SIG-M5 (cell line): ENCODE measurements around the gene WIPF1.

Experiments
- DNase-seq: peaks from one replicate; lab custom pipeline; 2025; lab: John Stamatoyannopoulos, UW

The WIPF1 gene, protein sequence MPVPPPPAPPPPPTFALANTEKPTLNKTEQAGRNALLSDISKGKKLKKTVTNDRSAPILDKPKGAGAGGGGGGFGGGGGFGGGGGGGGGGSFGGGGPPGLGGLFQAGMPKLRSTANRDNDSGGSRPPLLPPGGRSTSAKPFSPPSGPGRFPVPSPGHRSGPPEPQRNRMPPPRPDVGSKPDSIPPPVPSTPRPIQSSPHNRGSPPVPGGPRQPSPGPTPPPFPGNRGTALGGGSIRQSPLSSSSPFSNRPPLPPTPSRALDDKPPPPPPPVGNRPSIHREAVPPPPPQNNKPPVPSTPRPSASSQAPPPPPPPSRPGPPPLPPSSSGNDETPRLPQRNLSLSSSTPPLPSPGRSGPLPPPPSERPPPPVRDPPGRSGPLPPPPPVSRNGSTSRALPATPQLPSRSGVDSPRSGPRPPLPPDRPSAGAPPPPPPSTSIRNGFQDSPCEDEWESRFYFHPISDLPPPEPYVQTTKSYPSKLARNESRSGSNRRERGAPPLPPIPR

DNA sequence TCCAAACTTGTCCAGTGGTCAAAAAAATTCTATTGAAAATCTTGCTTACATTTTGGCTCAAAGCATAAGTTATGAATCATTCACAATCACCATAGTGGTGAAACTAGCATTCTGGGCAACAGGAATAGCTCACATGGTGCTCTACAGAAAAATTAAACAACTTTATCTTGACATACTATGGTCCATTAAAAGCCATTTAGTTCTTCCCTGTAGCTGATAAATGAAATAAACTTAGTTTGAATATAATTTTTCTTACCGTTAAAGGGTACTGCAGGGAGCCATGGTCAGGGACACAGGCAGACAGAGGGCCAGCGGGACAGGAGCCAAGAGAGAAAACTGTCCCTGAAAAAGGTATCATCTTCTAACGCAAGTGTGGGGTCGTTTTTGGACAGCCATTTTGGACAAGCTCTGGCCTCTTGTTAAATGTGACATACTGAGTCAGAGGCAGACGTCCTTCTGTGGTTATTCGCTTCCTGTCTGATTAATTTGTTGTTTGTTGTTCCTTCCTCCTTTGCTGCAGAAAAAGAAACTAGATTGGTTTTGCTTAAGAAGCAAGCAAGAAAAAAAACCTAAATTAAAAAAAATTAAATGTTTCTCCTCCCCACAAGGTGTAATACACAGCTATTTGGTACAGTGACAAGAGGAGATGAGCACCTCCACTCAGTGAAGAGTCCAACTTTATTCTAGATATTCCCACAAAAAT is at the start of gene WIPF1:
WIPF1 (minus strand) TSS at position 460 of the 703 bp plus-strand sequence. CDS start 12,231 bp downstream, outside the sequence.
- DNase-seq, result peak; percentile 70

DNA sequence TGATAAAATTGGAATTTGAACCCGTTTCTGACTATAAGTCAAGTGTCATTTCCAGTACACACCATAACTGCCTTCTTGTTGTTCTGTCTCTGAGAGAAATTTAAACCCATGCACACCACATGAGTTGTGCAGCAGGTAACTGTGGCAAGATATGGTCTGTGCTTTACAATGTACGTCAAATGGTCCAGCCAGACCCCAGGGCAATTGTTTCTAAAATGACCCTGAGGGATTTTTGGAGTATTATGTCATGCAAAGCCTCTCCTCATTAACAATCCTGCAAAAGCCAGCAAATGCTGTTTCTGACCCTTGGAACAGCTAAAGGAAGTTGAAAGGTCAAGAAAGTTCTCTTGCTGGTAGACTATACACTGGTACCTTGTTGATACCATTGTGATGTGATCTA is 47.7 kb upstream of the WIPF1 start:
- no peak for DNase-seq

DNA sequence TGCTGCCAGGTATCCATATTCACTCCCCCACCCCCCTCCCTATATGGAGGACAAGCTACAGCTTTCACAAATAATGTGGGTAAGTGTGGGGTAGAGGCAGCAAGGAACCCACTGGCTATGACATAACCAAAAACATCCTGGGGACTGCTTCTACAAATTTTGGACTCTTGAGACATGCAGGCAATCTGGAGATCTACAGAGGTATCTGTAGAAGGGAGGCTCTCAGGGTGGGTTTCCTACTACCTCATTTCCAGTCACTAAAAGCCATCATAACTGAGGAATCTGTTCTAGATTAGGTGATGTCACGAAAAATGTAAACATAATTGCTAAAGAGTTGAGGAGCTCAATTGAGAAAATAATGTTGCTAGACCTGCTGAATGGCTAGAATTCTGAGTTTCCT is 46.8 kb upstream of the WIPF1 start:
- DNase-seq, result no peak

DNA sequence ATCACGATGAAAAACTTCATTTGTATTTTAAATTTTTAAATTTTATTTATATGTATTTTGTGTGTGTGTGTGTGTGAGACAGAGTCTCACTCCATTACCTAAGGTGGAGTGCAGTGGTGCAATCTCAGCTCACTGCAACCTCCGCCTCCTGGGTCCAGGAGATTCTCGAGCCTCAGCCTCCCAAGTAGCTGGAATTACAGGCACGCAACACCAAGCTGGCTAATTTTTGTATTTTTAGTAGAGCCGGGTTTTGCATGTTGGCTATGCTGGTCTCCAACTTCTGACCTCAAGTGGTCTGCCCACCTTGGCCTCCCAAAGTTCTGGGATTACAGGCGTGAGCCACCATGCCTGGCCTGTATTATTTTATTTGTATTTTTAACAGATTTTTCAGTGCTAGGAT is 45.8 kb upstream of the WIPF1 start:
- no peak for DNase-seq

DNA sequence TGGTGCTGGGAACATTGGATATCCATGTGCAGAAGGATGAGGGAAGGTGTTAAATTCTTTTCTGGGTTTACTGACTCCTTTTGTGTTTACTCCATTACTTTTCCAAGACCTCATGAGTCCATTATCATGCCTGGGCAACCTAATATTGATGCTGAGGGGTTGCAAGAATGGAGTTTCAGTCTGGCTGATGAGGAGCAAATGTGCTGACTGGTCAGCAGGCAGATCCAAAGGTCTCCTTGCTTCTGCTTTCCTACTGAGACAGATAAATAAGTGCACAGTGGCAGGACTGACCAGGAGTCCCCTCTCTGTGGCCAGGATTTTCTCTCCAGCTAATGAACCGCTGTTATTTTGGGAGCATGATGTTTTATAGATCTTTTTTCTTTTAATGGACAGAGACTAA is 43.6 kb upstream of the WIPF1 start:
- no peak for DNase-seq

DNA sequence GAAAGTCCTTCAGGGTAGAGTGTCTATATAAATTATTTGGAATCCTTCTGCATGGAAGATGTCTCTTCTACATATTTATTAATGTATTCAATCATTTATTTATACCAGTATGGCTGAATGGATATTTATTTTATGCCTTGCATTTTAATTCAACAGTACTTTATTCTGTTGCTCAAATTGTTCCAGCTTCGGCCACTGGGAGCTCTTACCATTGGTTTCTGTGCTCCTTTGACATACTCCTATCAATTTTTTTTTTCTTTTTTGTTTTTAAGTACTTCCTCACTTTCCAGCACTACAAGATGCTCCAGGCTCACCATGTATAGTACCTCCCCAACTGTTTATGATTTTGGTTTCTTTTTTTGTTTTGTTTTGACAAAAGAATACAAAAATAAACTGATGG is 39.4 kb upstream of the WIPF1 start:
- no peak for DNase-seq

DNA sequence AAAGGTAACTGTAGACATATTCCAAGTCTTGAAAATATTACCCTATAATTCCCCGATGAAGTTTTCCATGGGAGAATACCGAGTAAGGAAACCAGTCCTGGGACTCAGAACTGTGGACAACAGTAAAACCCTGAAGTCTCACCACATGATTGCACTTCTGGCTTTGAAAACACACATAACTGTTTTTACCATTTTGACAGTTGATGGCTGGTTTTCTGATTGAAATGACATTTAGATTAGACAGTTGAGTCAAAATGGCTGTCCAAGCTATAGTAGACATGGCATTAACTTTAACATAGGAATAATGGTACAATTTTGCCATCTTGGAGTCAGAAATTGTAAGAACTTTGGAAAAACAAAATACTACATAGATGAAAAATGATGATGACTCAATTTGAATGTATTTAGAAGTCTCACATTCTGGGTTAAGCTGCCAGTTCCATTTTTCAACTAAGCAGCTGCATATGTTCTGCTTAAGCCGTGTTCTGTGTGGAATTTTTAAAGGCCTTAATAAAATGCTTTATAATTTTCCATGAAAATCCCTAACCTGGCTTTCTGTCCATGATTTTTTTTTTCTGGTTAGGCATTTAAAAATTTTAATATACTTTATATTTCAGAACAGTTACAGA is 38.3 kb upstream of the WIPF1 start:
- no peak for DNase-seq

DNA sequence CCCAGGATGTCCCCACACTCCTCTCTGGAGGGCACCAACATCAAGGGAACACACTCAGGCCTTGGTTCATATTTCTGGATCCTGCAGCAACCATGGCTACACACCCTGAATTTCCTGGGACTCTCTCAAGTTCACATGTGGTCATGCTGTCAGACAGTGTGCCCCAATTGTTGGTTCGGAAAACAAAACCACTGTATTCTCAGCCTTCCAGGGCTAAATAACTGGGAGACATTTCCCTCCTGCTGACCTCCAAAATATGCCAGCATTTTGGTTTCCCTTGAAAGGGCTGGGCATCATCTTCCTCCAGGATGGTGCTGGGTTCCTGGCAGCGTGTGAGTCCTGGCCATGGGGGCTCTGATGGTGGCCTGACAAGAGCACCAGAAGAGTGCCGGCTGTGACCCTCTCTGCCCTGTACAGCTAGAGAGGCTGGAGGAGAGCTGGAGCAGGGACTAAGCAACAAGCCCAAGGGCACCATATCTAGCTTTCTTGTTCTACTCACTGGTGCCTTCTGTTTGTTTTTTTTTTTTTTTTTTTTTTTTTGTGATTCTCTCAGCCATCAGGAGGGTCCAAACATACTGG is 37.5 kb upstream of the WIPF1 start:
- DNase-seq, result no peak

DNA sequence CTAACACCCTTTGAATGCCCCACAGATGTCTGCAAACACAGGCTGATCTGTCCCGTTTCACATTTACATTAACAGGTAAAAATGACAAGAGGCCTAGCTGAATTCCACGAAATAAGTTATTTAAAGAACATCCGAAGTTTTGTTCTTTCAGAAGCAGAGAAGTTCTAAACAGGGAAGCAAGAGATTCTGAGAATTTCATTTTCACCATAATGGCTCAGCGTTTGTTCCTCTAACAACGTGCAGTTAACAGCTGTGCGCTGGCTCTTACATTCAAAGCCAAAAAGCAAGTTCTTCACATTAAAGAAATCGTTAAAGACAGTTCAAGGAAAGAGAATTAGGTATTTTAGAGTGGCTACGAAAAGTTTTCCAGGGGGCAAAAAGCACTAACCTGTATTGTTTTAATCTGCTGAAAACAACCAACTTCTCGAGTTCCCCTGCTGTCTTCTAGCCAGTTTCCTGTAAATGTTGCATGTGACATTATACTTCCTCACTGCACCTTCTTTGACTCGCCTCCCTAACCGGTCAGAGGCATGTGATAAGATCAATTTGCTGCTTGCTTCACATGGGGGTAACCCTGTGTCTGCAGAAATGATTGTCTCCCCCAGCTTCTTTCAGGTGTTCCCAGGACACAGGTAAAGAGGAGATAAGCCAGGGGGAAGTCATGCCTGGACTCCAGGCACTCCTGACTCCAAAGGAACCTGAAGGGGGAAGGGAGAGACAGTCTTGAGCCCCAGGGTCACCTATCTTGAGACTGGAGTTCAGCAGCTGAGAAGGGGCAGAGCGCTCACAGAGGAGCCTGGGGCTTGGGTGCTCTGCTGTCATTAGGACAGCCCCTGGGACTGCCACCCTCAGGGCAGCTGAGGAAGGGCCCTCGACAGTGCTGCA is 36.8 kb upstream of the WIPF1 start:
- peak; percentile 44 for DNase-seq

DNA sequence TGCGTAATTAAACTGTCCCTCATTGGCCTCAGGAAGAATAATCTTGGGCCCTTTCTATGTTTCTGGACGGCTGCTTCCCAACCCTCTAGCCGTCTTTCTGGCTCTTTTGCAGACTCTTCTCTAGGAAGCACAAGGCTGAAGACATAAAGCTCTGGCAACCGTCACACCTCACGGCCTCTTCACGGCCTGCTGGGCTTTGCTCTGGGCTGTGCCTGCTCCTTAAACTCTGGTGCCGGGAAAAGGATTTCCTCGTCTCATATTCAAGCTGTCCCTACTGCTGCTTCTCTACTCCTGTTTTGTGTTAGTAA is 36.0 kb upstream of the WIPF1 start:
- no peak for DNase-seq

DNA sequence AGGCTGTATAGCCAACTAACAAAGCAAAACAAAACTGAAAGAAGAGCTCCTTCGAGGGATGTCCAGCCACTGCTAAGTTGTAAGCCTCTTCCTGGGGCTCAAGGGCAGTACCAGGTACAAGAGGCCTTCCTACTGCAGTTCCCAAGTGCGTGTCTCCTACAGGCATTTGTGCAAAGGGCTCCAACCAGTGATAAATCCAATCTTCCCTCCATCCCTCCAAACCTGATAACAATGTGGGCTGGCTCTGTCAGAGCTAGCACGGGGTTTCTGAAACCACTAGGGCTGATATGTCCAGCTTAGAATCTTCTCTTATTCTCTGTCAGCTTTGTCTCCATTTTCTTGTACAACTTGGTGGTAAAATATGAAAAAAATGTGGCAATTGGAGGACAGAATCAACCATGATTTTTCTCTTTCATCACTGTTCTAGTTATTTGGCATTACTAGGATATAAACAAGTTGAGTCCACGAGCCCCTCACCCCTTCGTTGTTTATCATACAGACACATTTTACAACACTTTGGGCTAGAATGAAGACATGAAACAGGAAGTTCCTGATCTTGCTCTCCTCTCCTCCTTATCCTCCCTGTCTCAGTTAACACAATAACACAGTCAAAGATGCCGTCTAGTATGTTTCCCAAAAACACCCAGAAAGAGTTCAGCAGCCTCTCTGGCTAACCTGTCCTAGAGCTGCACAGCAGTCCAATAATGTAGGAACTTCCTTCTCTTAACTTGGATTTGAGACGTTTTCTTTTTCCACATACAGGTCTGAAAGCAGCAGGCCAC is 35.4 kb upstream of the WIPF1 start:
- DNase-seq, result no peak

DNA sequence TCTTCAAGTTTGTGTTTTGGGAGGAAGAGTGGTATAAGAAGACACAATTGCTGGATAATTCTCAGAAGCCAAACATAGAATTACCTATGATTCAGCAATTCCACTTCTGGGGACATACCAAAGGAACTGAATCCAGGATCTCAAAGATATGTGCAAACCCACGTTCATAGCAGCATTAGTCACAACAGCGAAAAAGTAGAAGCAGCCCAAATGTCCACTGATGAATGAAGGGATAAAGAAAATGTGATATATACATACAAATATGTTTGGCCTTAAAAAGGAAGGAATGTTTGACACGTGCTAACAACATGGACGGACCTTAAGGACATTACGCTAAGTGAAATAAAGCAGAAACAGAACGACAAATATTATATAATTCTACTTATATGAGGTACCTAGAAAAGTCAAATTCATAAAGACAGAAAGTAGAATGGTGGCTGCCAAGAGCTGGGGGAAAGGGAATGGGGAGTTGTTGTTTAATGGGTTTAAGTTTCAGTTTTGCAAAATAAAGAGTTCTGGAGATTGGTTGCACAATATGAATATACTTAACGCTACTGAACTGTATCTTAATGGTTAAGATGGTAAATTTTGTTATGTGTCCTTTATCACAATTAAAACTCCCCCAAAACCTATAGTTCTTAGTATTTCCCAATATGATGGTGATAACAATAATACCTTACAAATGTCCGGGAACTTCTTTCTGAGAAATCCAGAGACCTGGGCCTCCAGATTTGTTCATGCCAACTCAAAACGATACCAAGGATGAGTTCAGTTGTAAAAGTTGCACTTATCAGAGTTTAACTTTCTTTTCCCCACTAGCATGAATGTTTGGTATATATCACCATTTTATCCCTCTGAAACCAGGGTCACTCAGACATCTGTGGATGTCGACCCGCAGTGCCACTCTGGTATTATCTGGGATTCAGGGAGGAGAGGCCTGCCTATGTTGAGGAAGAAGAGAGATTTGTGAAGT is 33.7 kb upstream of the WIPF1 start:
- DNase-seq, result no peak

DNA sequence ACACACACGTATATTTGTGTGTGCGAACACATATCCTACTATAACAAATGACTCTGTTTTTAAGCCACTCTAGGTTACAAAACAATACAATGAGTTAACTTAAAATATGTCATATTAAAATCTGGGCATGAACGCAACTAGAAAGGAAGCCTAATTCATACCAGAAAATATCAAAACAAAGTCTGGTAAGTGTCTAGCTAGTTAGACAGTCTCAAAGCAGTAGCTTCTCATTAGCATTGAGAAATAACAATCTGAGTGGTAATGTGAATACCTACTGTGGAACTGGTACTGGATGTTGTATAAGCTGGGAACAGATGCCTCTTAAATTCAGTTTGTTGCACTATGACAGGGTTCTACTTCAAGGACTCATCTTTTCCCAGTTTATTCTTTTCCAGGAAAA is 32.5 kb upstream of the WIPF1 start:
- DNase-seq, result no peak

DNA sequence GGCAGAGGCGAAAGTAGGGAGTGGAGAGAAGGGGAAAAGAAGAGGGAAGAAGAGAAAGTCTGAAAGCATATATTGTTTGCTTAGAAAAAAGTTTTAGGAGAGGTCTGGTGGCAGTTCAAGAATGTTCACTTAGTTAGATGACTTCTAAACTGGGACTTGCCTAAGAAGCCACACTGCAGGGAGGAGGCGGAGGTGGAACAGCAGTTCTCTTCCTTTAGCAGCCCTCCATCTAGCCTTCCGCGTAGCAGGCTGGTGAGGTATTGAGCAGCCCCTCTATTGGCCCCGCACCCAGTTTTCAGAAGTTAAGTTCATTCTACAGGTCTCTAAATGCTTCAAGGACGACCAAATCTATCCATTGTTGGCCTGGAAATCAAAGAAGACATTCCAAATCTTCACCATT is 31.9 kb upstream of the WIPF1 start:
- no peak for DNase-seq

DNA sequence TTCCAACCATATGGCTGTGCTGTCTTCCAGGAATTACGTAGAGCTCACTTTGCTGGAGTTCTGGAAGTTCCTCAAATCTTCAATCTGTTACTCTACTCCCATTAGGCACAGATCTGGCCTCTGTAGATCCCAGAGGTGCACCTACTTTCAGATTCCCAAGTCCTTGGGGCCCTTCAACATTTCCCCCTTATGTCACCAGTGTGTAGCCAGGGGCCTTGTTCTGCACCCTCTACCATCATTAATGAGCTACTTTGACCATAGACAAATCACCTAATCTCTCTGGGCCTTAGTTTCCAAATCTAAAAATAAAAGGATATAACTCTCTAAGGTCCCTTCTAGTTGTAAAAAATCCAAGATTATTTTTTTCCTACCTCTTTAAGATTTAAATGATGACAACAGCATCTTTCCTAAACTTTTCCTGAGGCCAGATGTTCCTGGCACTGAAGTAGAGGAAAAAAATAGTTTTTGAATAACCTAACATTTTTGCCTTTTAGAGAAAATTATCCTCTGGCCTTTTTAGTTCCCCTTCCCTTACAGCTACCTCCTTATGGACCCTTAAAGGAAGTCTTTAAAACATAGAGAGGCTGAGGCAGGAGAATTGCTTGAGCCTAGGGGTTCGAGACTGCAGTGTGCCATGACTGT is 31.0 kb upstream of the WIPF1 start:
- DNase-seq, result no peak

DNA sequence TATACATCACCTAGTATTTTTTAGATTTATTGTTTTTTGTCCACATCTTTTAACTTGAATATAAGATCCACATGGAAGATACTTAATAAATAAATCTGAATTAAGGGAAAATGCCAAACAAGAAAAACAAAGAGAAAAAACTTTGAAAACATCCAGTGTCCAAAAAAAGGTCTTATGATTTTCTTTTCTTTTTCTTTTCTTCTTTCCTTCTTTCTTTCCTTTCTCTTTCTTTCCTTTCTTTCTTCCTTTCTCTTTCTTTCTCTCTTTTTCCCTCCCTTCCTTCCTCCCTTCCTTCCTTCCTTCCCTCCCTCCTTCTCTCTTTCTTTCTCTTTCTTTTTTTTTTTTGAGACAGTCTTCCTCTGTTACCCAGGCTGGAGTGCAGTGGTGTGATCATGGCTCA is 29.6 kb upstream of the WIPF1 start:
- DNase-seq, result no peak

DNA sequence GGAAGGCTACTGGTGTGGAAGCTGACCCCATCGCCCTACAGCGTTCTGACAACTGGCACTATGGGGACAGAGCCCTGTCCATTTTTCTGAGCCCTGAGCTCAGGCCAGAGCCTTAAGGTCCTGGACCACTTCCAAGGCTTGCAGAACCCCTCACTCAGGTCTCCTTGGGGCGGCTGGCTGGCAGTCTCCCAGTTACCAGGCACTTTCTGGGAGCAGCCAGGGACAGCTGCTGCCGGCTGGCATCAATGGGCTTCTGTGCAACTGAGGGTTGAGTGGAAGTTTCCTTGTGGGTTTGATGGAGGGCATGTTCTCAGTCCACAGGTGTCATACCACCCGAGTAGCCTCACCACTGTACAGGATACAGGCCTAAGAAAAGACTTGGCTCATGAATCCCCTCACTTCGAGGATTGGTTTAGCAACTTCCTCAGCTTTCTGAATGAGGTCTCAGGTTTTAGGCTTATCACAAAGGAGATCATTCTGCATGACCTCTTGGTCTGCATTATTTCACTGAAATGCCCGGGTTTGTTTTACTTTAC is 27.4 kb upstream of the WIPF1 start:
- DNase-seq, result no peak

DNA sequence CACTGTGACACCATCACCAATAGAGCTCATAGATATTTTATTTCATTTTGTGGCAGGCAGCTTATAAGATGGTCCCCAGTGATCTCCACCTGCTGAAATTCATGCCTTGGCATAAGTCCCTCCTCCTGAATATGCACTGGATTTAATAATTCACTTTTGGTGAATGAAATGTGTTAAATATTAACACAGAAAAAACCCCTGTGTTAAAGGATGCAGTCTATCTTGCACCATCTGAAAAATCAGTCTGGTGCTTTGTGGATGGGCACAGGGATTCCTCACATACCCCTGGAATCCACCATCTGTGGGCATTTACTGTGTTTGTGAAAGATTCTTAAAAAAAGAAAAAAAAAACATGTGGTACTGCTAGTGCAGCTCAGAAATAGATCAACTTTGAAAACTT is 26.1 kb upstream of the WIPF1 start:
- no peak for DNase-seq

DNA sequence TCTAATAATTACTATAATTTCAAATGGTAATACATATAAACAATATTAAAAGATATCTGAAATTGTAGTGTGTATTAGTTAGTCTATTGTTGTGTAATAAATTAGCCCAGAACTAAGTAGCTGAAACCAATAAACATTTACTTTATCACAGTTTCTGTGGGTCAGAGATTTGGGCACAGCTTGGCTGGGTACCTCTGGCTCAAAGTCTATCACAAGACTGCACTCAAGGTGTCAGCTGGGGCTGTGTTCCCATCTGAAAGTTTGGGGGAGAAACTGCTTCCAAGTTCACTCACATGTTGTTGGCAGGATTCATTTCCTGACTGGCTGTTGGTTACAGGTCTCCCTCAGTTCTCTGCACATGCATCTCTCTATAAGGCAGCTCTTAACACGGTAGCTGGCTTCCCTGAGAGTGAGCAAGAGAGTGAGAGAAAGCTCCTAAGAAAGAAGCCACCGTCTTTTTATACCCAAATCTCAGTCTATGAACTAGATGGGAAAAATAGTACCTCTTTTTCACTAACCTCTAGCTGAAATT is 25.6 kb upstream of the WIPF1 start:
- no peak for DNase-seq
